IMR-90 (cell line): Measurements from ENCODE around the gene RELT. TPM values are rescaled to one million over a fixed set of nuclear protein-coding genes. Genes with fewer than 3 reads are reported as not detected.

Source experiments
- ATAC-seq: fragments of 200-7000 bp; cut with Tn5 transposase; 2 replicates; pipeline ENCODE4 v1.9.1; 2020; ENCODE audit warnings: low read depth, mild to moderate bottlenecking, moderate library complexity
- BruUV-seq: library from RNA; stranded (reverse); fragments of 400-500 nt; replicated peaks from 2 replicates; lab custom pipeline; 2021; lab: Mats Ljungman, UMichigan
- CTCF ChIA-PET: fragments of 300-600 bp; formaldehyde crosslinking; extraction: SDS; loops from one replicate; lab custom pipeline; 2021; ENCODE audit warnings: antibody characterized with exemption; lab: Yijun Ruan, JAX
- POLR2A ChIA-PET: fragments of 300-600 bp; sonication (Branson Sonifier 250); formaldehyde crosslinking; loops from one replicate; lab custom pipeline; 2022; ENCODE audit warnings: antibody characterized with exemption; ENCODE audit not compliant: unreplicated experiment; lab: Charles Lee
- DNase-seq: peaks from one replicate; pipeline ENCODE4 v3.0.0; 2013
- H2AFZ ChIP-seq: replicated peaks from 2 replicates; pipeline ENCODE3; 2013; ENCODE audit warnings: low read length, mild to moderate bottlenecking; ENCODE audit not compliant: poor library complexity
- H2AK5ac ChIP-seq: 2 replicates; pipeline ENCODE4 v1.6.1; 2013; ENCODE audit warnings: low read depth, low read length, inconsistent platforms
- H2AK9ac ChIP-seq: replicated peaks from 2 replicates; pipeline ENCODE3; 2013; ENCODE audit warnings: mild to moderate bottlenecking, low read depth, low read length, moderate library complexity; ENCODE audit not compliant: poor library complexity
- H2BK120ac ChIP-seq: 2 replicates; pipeline ENCODE4 v1.6.1; 2013; ENCODE audit warnings: low read depth, low read length, inconsistent platforms
- H2BK15ac ChIP-seq: 3 replicates; pipeline ENCODE4 v1.6.1; 2013; ENCODE audit warnings: low read depth, low read length, inconsistent platforms
- H2BK20ac ChIP-seq: 2 replicates; pipeline ENCODE4 v1.6.1; 2013; ENCODE audit warnings: low read depth, mild to moderate bottlenecking, inconsistent platforms, low read length, moderate library complexity
- H2BK5ac ChIP-seq: 2 replicates; pipeline ENCODE4 v1.6.1; 2013; ENCODE audit warnings: mild to moderate bottlenecking, low read depth, low read length, inconsistent platforms; ENCODE audit not compliant: poor library complexity, severe bottlenecking
- H3K14ac ChIP-seq: replicated peaks from 2 replicates; pipeline ENCODE4 v1.6.1; 2013; ENCODE audit warnings: low read depth, low read length, inconsistent platforms
- H3K18ac ChIP-seq: 2 replicates; pipeline ENCODE4 v1.6.1; 2013; ENCODE audit warnings: low read depth, low read length, control low read depth
- H3K23ac ChIP-seq: 2 replicates; pipeline ENCODE4 v1.6.1; 2013; ENCODE audit warnings: low read depth, low read length, inconsistent platforms
- H3K27ac ChIP-seq: 2 replicates; pipeline ENCODE4 v1.5.1; 2013; ENCODE audit warnings: mild to moderate bottlenecking, control low read depth, low read length; ENCODE audit not compliant: insufficient read depth
- H3K27me3 ChIP-seq: 2 replicates; pipeline ENCODE4 v1.6.1; 2013; ENCODE audit warnings: low read length; ENCODE audit not compliant: control insufficient read depth, insufficient read depth
- H3K36me3 ChIP-seq: 2 replicates; pipeline ENCODE4 v1.6.1; 2013; ENCODE audit warnings: low read length, mixed read lengths; ENCODE audit not compliant: control insufficient read depth, insufficient read depth
- H3K4ac ChIP-seq: 2 replicates; pipeline ENCODE4 v1.6.1; 2013; ENCODE audit warnings: low read depth, low read length, inconsistent platforms
- H3K4me1 ChIP-seq: 2 replicates; pipeline ENCODE4 v1.6.1; 2013; ENCODE audit warnings: low read length, mixed read lengths; ENCODE audit not compliant: control insufficient read depth, insufficient read depth
- H3K4me2 ChIP-seq: 2 replicates; pipeline ENCODE4 v1.6.1; 2013; ENCODE audit warnings: low read depth, mild to moderate bottlenecking, control low read depth, low read length, moderate library complexity
- H3K4me3 ChIP-seq: 2 replicates; pipeline ENCODE4 v1.5.1; 2013; ENCODE audit warnings: low read depth, mild to moderate bottlenecking, control low read depth, low read length, moderate library complexity; ENCODE audit not compliant: insufficient read depth
- H3K56ac ChIP-seq: 2 replicates; pipeline ENCODE4 v1.6.1; 2013; ENCODE audit warnings: low read length, inconsistent platforms; ENCODE audit not compliant: insufficient read depth; ENCODE audit errors: extremely low read depth
- H3K79me1 ChIP-seq, 2 experiments: 2 replicates each; pipeline ENCODE4 v1.6.1; 2013; ENCODE audit warnings: low read length in 2 of 2, inconsistent platforms in 1 of 2, low read depth in 1 of 2
- H3K9ac ChIP-seq: 2 replicates; pipeline ENCODE4 v1.6.1; 2013; ENCODE audit warnings: low read depth, low read length, control low read depth
- H3K9me1 ChIP-seq: 2 replicates; pipeline ENCODE4 v1.6.1; 2013; ENCODE audit warnings: low read length, inconsistent platforms; ENCODE audit not compliant: insufficient read depth
- H3K9me3 ChIP-seq: 2 replicates; pipeline ENCODE4 v1.6.1; 2013; ENCODE audit warnings: low read length; ENCODE audit not compliant: control insufficient read depth, insufficient read depth
- H4K20me1 ChIP-seq: 2 replicates; pipeline ENCODE4 v1.6.1; 2013; ENCODE audit warnings: low read length, inconsistent platforms; ENCODE audit not compliant: insufficient read depth
- H4K5ac ChIP-seq: 2 replicates; pipeline ENCODE4 v1.6.1; 2013; ENCODE audit warnings: mild to moderate bottlenecking, low read depth, low read length, control low read depth
- H4K8ac ChIP-seq, 2 experiments: 2 replicates each; pipeline ENCODE4 v1.6.1; 2013; ENCODE audit warnings: low read depth in 2 of 2, low read length in 2 of 2, control low read depth in 1 of 2, inconsistent platforms in 1 of 2
- H4K91ac ChIP-seq: 2 replicates; pipeline ENCODE4 v1.6.1; 2013; ENCODE audit warnings: low read depth, low read length, inconsistent platforms; ENCODE audit not compliant: insufficient read depth
- BHLHE40 ChIP-seq: fragments of 150-350 bp; IDR thresholded peaks from 2 replicates; pipeline ENCODE4 v1.6.1; 2016; ENCODE audit warnings: mild to moderate bottlenecking, low read depth, low read length
- CEBPB ChIP-seq: IDR thresholded peaks from 2 replicates; pipeline ENCODE4 v1.6.1; 2012; ENCODE audit warnings: low read depth, low read length, improper control_type of control experiment
- CHD1 ChIP-seq: IDR thresholded peaks from 2 replicates; pipeline ENCODE4 v1.6.1; 2012; ENCODE audit warnings: low read depth, low read length, improper control_type of control experiment
- CTCF ChIP-seq: conservative IDR thresholded peaks from 2 replicates; pipeline ENCODE4 v1.5.1; 2012; ENCODE audit warnings: mild to moderate bottlenecking, low read depth, low read length, improper control_type of control experiment
- ELK1 ChIP-seq: fragments of 150-350 bp; IDR thresholded peaks from 2 replicates; pipeline ENCODE4 v1.6.1; 2016; ENCODE audit warnings: low read depth, mild to moderate bottlenecking, low read length, moderate library complexity, borderline replicate concordance
- FOS ChIP-seq: fragments of 150-350 bp; IDR thresholded peaks from 2 replicates; pipeline ENCODE4 v1.6.1; 2016; ENCODE audit warnings: low read depth, low read length
- MAFK ChIP-seq: IDR thresholded peaks from 2 replicates; pipeline ENCODE4 v1.6.1; 2012; ENCODE audit warnings: low read depth, low read length, improper control_type of control experiment
- MAZ ChIP-seq: IDR thresholded peaks from 2 replicates; pipeline ENCODE4 v1.6.1; 2012; ENCODE audit warnings: low read depth, mild to moderate bottlenecking, low read length, improper control_type of control experiment, moderate library complexity, borderline replicate concordance
- MXI1 ChIP-seq: IDR thresholded peaks from 2 replicates; pipeline ENCODE4 v1.6.1; 2012; ENCODE audit warnings: low read depth, mild to moderate bottlenecking, low read length, moderate library complexity, borderline replicate concordance
- NFE2L2 ChIP-seq: fragments of 150-350 bp; IDR thresholded peaks from 2 replicates; pipeline ENCODE4 v1.6.1; 2016; ENCODE audit warnings: low read depth, mild to moderate bottlenecking, low read length
- POLR2A ChIP-seq: IDR thresholded peaks from 2 replicates; pipeline ENCODE4 v1.6.1; 2012; ENCODE audit warnings: mild to moderate bottlenecking, low read depth, low read length
- RAD21 ChIP-seq: IDR thresholded peaks from 2 replicates; pipeline ENCODE4 v1.6.1; 2012; ENCODE audit warnings: low read length, improper control_type of control experiment
- RCOR1 ChIP-seq: IDR thresholded peaks from 2 replicates; pipeline ENCODE4 v1.6.1; 2012; ENCODE audit warnings: mild to moderate bottlenecking, low read length, improper control_type of control experiment; ENCODE audit not compliant: insufficient replicate concordance
- RFX5 ChIP-seq: IDR thresholded peaks from 2 replicates; pipeline ENCODE4 v1.8.0; 2012; ENCODE audit warnings: low read depth, mild to moderate bottlenecking, low read length, moderate library complexity
- SMC3 ChIP-seq: fragments of 150-350 bp; IDR thresholded peaks from 2 replicates; pipeline ENCODE4 v1.6.1; 2016; ENCODE audit warnings: low read depth, mild to moderate bottlenecking, antibody characterized with exemption, low read length, moderate library complexity
- USF2 ChIP-seq: fragments of 150-350 bp; IDR thresholded peaks from 2 replicates; pipeline ENCODE4 v1.6.1; 2017; ENCODE audit warnings: mild to moderate bottlenecking, antibody characterized with exemption, low read length, low read depth
- WGBS, 2 experiments: methylation state at CpG; one replicate each; pipeline versions ENCODE4 v1.1.5 to v1.1.7; 2013; ENCODE audit warnings: missing lambda C conversion rate in 2 of 2; ENCODE audit not compliant: insufficient read length in 1 of 2; ENCODE audit errors: extremely low coverage in 2 of 2; 5-methylcytosine and 5-hydroxymethylcytosine counted together
- dilution Hi-C: fragments of 300-500 bp; cut with HindIII; formaldehyde crosslinking; loops from one replicate; pipeline ENCODE4 v1.14.3; 2018; ENCODE audit warnings: low sequenced_read_pairs; ENCODE audit not compliant: unreplicated experiment
- in situ Hi-C: fragments of 300-500 bp; cut with MboI; formaldehyde crosslinking; loops from 3 replicates; pipeline ENCODE4 v1.14.3; 2019; ENCODE audit warnings: low sequenced_read_pairs, inconsistent platforms, mixed read lengths
- intact Hi-C: fragments of 100-400 bp; cut with micrococcal nuclease; formaldehyde crosslinking; loops from 2 replicates; pipeline ENCODE4 v1.10.0; 2022
- polyA plus RNA-seq, 3 experiments: library from polyadenylated mRNA; depleted of rRNA; stranded (reverse); fragments of >200 nt; gene quantifications; 2 replicates each; pipeline ENCODE4 v1.2.3, GENCODE V29; 2012; ENCODE audit warnings: low replicate concordance in 1 of 3
- total RNA-seq: library from RNA; depleted of rRNA; stranded (reverse); fragments of >200 nt; gene quantifications from 2 replicates; pipeline ENCODE4 v1.2.3, GENCODE V29; 2012

The RELT gene
- total and polyA plus RNA-seq, 2 of the 4 experiments (the other 2 are of a cell fraction): 2.3 to 5.3 TPM

- TF ChIP-seq RCOR1 (no peak), RFX5 (no peak), FOS (no peak), CHD1 (no peak), RAD21 (no peak), CEBPB (no peak), POLR2A (no peak), ELK1 (no peak), MXI1 (no peak), MAFK (no peak), MAZ (no peak), USF2 (no peak), NFE2L2 (no peak), SMC3 (no peak), BHLHE40 (no peak), CTCF (no peak)
- H3K27me3 ChIP-seq: no peaks in the 10 kb centered on the region
- dilution Hi-C loops (no loop called here), intact Hi-C loops (no loop called here), in situ Hi-C loops (no loop called here)
- no peak overlapping the region for H2BK5ac ChIP-seq
- POLR2A ChIA-PET: no interaction called here
- no peak overlapping the region for H2AK9ac ChIP-seq
- no peak overlapping the region for H3K27ac ChIP-seq
- peaks cover 23% of the 10 kb centered on the region for H3K36me3 ChIP-seq
- H3K23ac ChIP-seq: no peak overlapping the region
- H3K4me3 ChIP-seq: no peak overlapping the region
- H2BK15ac ChIP-seq: no peak overlapping the region
- H3K9ac ChIP-seq: no peak overlapping the region
- no peak overlapping the region for H4K5ac ChIP-seq
- no peak overlapping the region for H2AFZ ChIP-seq
- H3K56ac ChIP-seq: no peak overlapping the region
- H4K20me1 ChIP-seq: peaks cover 97% of the 10 kb centered on the region
- H4K8ac ChIP-seq: no peak overlapping the region
- ATAC-seq (no peak), DNase-seq (no peak)
- H3K4me1 ChIP-seq: peaks cover 24% of the 10 kb centered on the region
- no peak overlapping the region for H3K4ac ChIP-seq
- H3K14ac ChIP-seq: no peak overlapping the region
- CTCF ChIA-PET: no interaction called here
- no peak overlapping the region for H3K4me2 ChIP-seq
- H3K79me1 ChIP-seq: peaks cover 23 to 90% of the 10 kb centered on the region in 2 experiments; a peak in 3 of 4 replicates
- no peaks in the 10 kb centered on the region for H3K9me3 ChIP-seq
- peaks cover 13% of the 10 kb centered on the region; the same call in 1 of the 2 replicates for H3K9me1 ChIP-seq
- H2BK120ac ChIP-seq: no peak overlapping the region
- no peak overlapping the region for H2BK20ac ChIP-seq
- no peak overlapping the region for H2AK5ac ChIP-seq
- WGBS, 2 experiments: 100% methylated on average over 3 of the region's 12 CpGs; no CpG with 5 or more reads in 1 of the 2 experiments
- H3K18ac ChIP-seq: no peak overlapping the region
- no peak overlapping the region for H4K91ac ChIP-seq
- BruUV-seq: no TSS peak
Observed at GRCh38 chr11:73347067-73347466, 29.1 kb upstream of the RELT start.
